ENCODE data around the gene MX1.

Gene MX1

DNA sequence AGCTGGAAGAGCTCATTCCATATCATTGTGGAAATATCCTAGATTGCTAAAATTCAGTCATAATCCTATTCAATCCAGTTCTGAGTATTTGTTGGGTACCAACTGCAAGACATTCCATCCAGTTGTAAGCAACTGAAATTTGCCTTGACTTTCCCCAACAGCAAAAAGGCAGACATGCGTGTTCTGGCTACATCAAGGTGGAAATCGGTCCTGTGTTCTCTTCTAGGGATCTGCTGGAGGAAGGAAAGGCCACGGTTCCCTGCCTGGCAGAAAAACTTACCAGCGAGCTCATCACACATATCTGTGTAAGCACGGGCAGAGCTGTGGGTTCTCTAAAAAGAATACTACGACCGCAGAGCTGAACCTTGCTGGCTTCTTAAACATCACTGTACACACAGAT, 17.5 kb downstream of the MX1 start:
- Mint-ChIP-seq H3K9me3 (no peaks in the 10 kb centered on the region), H3K27me3 (no peaks in the 10 kb centered on the region), H3K27ac (ENCODE audit: low read depth) (no peak overlapping the region), H3K4me3 (no peak overlapping the region), H3K36me3 (ENCODE audit: insufficient read depth) (peaks cover 48% of the 10 kb centered on the region), H3K4me1 (no peaks in the 10 kb centered on the region)
- no peak for ATAC-seq (replicated peaks; ENCODE audit: extremely low read depth, poor library complexity, severe bottlenecking)
- DNase-seq (ENCODE audit: low spot score in 2 of 2): no peak

GRCh38 chr21:41444703-41445464, 18.8 kb downstream of the MX1 start:
- Mint-ChIP-seq H3K36me3 (ENCODE audit: insufficient read depth) (peaks cover 56% of the 10 kb centered on the region), H3K27me3 (no peaks in the 10 kb centered on the region), H3K4me1 (no peaks in the 10 kb centered on the region), H3K9me3 (no peaks in the 10 kb centered on the region), H3K27ac (ENCODE audit: low read depth) (no peak overlapping the region), H3K4me3 (no peak overlapping the region)
- ATAC-seq (replicated peaks; ENCODE audit: extremely low read depth, poor library complexity, severe bottlenecking): no peak
- DNase-seq (ENCODE audit: low spot score in 2 of 2): no peak

DNA sequence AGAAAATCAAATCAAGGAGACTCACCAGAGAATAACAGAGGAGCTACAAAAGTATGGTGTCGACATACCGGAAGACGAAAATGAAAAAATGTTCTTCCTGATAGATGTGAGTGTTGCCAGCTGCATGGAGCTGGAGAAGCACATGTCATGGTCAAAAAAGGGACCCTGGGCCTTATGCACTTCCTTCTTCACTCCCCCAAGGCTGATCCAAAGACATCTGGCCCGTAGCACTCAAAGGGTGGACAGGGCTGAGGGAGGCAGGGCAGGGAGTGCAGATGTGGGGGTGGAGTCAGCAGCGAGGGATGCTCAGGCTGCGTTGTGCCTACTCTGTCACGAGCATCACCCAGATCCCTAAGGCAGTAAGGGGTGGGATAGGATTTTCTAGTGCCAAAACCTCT, 19.4 kb downstream of the MX1 start:
- DNase-seq (ENCODE audit: low spot score in 2 of 2): no peak
- no peak for ATAC-seq (replicated peaks; ENCODE audit: extremely low read depth, poor library complexity, severe bottlenecking)
- H3K9me3 Mint-ChIP-seq: no peaks in the 10 kb centered on the region
- no peak overlapping the region for H3K27ac Mint-ChIP-seq (ENCODE audit: low read depth)
- no peak overlapping the region for H3K4me3 Mint-ChIP-seq
- H3K36me3 Mint-ChIP-seq (ENCODE audit: insufficient read depth): peaks cover 56% of the 10 kb centered on the region
- no peaks in the 10 kb centered on the region for H3K27me3 Mint-ChIP-seq
- H3K4me1 Mint-ChIP-seq: no peaks in the 10 kb centered on the region

DNA sequence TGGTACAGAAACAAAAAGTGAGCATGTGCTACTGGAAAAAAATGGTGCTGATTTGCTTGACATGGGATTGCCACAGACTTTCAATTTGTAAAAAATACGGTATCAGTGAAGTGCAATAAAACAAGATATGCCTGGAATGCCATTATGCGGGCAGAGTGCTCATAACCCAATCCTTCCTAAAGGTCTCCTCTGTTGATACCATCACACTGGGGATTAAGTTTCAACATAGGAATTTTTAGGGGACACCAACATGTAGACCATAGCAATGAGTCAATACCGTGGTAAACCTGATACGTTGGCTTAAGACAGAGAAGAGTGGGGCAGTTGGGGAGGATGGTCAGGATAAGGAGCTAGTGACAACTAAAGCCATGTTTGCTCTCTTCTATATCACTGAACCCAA, 20.5 kb downstream of the MX1 start:
- Mint-ChIP-seq H3K4me3 (no peak overlapping the region), H3K4me1 (no peaks in the 10 kb centered on the region), H3K9me3 (no peaks in the 10 kb centered on the region), H3K36me3 (ENCODE audit: insufficient read depth) (peaks cover 55% of the 10 kb centered on the region), H3K27ac (ENCODE audit: low read depth) (no peak overlapping the region), H3K27me3 (no peaks in the 10 kb centered on the region)
- DNase-seq (ENCODE audit: low spot score in 2 of 2) (no peak), ATAC-seq (replicated peaks; ENCODE audit: extremely low read depth, poor library complexity, severe bottlenecking) (no peak)

DNA sequence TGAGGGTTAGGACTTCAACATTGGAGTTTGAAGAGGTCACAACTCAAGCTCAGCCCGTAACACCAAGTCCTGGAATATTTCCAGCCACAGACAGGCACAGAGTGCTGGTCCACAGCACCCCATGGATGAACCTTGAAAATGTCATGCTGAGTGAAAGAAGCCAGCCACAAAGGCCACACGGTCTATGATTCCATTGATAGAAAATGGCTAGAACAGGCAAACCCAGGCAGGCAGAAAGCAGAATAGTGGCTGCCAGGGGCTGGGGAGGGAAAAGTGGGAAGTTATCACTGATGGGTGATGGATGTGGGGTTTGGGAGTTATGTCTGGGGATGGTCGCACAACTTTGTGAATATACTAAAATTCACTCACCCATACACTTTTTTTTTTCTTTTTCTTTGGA, 21.3 kb downstream of the MX1 start:
- DNase-seq (ENCODE audit: low spot score in 2 of 2) (no peak), ATAC-seq (replicated peaks; ENCODE audit: extremely low read depth, poor library complexity, severe bottlenecking) (no peak)
- H3K27me3 Mint-ChIP-seq: no peaks in the 10 kb centered on the region
- H3K4me3 Mint-ChIP-seq: no peak overlapping the region
- H3K9me3 Mint-ChIP-seq: no peaks in the 10 kb centered on the region
- peaks cover 53% of the 10 kb centered on the region for H3K36me3 Mint-ChIP-seq (ENCODE audit: insufficient read depth)
- H3K4me1 Mint-ChIP-seq: no peaks in the 10 kb centered on the region
- no peak overlapping the region for H3K27ac Mint-ChIP-seq (ENCODE audit: low read depth)

DNA sequence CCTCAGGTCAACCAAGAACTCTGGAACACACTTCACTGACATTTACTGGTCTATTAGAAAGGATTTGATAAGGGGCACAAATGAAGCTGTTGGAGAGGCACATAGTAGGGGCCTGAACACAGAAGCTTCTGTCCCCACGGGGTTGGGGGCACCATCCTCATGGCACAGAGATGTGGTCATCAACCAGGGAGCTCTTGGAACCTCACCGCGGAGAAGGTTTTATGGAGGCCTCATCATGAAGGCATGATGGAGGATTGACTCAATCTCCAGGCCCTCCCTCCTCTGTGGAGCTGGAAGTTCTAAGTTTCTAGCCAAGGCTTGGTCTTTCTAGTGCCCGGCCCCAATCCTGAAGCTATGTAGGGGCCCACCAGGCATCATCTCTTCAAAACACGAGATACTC, 23.6 kb downstream of the MX1 start:
- Mint-ChIP-seq H3K9me3 (no peaks in the 10 kb centered on the region), H3K4me3 (no peak overlapping the region), H3K27ac (ENCODE audit: low read depth) (no peak overlapping the region), H3K27me3 (no peaks in the 10 kb centered on the region), H3K4me1 (no peaks in the 10 kb centered on the region), H3K36me3 (ENCODE audit: insufficient read depth) (peaks cover 38% of the 10 kb centered on the region)
- DNase-seq (ENCODE audit: low spot score in 2 of 2): no peak
- no peak for ATAC-seq (replicated peaks; ENCODE audit: extremely low read depth, poor library complexity, severe bottlenecking)

GRCh38 chr21:41451753-41452676, 26.0 kb downstream of the MX1 start:
- no peak overlapping the region for H3K27ac Mint-ChIP-seq (ENCODE audit: low read depth)
- no peak overlapping the region for H3K4me3 Mint-ChIP-seq
- ATAC-seq (replicated peaks; ENCODE audit: extremely low read depth, poor library complexity, severe bottlenecking): no peak
- H3K4me1 Mint-ChIP-seq: no peaks in the 10 kb centered on the region
- H3K27me3 Mint-ChIP-seq: no peaks in the 10 kb centered on the region
- H3K9me3 Mint-ChIP-seq: no peaks in the 10 kb centered on the region
- DNase-seq (ENCODE audit: low spot score in 2 of 2): no peak
- peaks cover 42% of the 10 kb centered on the region for H3K36me3 Mint-ChIP-seq (ENCODE audit: insufficient read depth)

DNA sequence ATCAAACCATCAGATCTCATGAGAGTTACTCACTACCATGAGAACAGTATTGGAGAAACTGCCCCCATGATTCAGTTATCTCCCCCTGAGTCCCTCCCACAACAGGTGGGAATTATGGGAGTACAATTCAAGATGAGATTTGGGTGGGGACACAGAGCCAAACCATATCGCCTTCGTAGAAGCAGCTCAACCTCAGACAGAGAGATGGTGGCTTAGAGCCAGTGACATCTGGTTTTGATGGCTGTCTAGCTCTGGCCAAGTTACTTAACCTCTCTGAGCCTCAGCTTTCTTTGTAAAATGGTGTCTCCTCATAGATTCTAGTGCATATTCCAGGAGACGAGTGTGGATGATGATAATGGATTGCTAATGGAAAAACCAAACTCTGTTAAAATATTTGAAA, 27.2 kb downstream of the MX1 start:
- H3K36me3 Mint-ChIP-seq (ENCODE audit: insufficient read depth): peaks cover 47% of the 10 kb centered on the region
- H3K9me3 Mint-ChIP-seq: no peaks in the 10 kb centered on the region
- no peaks in the 10 kb centered on the region for H3K4me1 Mint-ChIP-seq
- H3K27ac Mint-ChIP-seq (ENCODE audit: low read depth): no peak overlapping the region
- ATAC-seq (replicated peaks; ENCODE audit: extremely low read depth, poor library complexity, severe bottlenecking): no peak
- H3K27me3 Mint-ChIP-seq: no peaks in the 10 kb centered on the region
- no peak overlapping the region for H3K4me3 Mint-ChIP-seq
- DNase-seq (ENCODE audit: low spot score in 2 of 2): no peak

- H3K4me3 Mint-ChIP-seq: no peak overlapping the region
- peaks cover 47% of the 10 kb centered on the region for H3K36me3 Mint-ChIP-seq (ENCODE audit: insufficient read depth)
- DNase-seq (ENCODE audit: low spot score in 2 of 2) (no peak), ATAC-seq (replicated peaks; ENCODE audit: extremely low read depth, poor library complexity, severe bottlenecking) (no peak)
- no peaks in the 10 kb centered on the region for H3K4me1 Mint-ChIP-seq
- H3K27me3 Mint-ChIP-seq: no peaks in the 10 kb centered on the region
- H3K27ac Mint-ChIP-seq (ENCODE audit: low read depth): no peak overlapping the region
- H3K9me3 Mint-ChIP-seq: no peaks in the 10 kb centered on the region
Observed at GRCh38 chr21:41453761-41454160, 27.7 kb downstream of the MX1 start.

- no peak for ATAC-seq (replicated peaks; ENCODE audit: extremely low read depth, poor library complexity, severe bottlenecking)
- DNase-seq (ENCODE audit: low spot score in 2 of 2): no peak
- Mint-ChIP-seq H3K36me3 (ENCODE audit: insufficient read depth) (peaks cover 23% of the 10 kb centered on the region), H3K4me3 (no peak overlapping the region), H3K9me3 (no peaks in the 10 kb centered on the region), H3K27me3 (no peaks in the 10 kb centered on the region), H3K4me1 (peaks cover 5% of the 10 kb centered on the region), H3K27ac (ENCODE audit: low read depth) (no peak overlapping the region)
Observed at GRCh38 chr21:41458121-41458520, 32.1 kb downstream of the MX1 start.

DNA sequence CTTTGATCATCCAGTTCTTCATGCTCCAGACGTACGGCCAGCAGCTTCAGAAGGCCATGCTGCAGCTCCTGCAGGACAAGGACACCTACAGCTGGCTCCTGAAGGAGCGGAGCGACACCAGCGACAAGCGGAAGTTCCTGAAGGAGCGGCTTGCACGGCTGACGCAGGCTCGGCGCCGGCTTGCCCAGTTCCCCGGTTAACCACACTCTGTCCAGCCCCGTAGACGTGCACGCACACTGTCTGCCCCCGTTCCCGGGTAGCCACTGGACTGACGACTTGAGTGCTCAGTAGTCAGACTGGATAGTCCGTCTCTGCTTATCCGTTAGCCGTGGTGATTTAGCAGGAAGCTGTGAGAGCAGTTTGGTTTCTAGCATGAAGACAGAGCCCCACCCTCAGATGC, 32.5 kb downstream of the MX1 start:
- Mint-ChIP-seq H3K4me3 (no peak overlapping the region), H3K9me3 (no peaks in the 10 kb centered on the region), H3K36me3 (ENCODE audit: insufficient read depth) (peaks cover 23% of the 10 kb centered on the region), H3K27me3 (no peaks in the 10 kb centered on the region), H3K4me1 (peaks cover 5% of the 10 kb centered on the region), H3K27ac (ENCODE audit: low read depth) (no peak overlapping the region)
- DNase-seq (ENCODE audit: low spot score in 2 of 2) (no peak), ATAC-seq (replicated peaks; ENCODE audit: extremely low read depth, poor library complexity, severe bottlenecking) (no peak)

DNA sequence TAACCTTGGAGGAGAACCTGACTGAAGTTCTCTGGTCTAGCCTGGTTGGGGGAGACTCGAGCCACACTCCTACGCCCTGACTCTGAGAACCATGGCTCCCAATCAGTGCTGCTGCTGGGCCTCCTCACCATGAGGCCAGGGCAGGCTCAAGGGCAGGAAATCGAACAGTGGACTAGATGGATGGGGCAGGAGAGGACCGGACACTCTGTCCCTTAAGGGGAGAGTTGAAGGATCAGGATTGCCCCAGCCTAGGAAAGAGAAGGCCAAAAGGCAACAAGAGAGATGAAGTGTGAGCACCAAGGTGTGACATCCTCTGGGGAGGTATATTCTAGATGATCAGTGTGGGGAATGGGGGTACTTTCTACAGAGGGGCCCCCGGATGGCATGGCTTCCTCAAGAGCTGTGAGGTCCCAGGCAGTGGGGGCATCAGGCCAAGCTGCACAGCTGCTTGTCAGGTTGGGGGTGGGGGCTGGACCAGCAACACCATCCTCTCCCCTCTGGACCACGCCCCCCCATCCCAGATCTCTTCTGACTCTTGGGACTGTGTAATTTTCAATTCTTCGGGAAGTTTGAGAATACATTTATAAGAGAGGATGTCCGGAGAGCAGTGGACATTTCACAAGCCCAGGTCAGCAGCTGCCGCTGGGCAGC, 34.0 kb downstream of the MX1 start:
- H3K36me3 Mint-ChIP-seq (ENCODE audit: insufficient read depth): peaks cover 20% of the 10 kb centered on the region
- H3K9me3 Mint-ChIP-seq: peaks cover 7% of the 10 kb centered on the region
- peaks cover 5% of the 10 kb centered on the region for H3K4me1 Mint-ChIP-seq
- H3K4me3 Mint-ChIP-seq: no peak overlapping the region
- DNase-seq (ENCODE audit: low spot score in 2 of 2) (no peak), ATAC-seq (replicated peaks; ENCODE audit: extremely low read depth, poor library complexity, severe bottlenecking) (no peak)
- H3K27me3 Mint-ChIP-seq: no peaks in the 10 kb centered on the region
- peak overlapping the region; percentile 73 for H3K27ac Mint-ChIP-seq (ENCODE audit: low read depth)

All from central memory CD8-positive, alpha-beta T cell (primary cell).